CD4-positive, alpha-beta T cell treated with Interleukin-6 at 100 ng/mL for 8 hours (primary cell): Measurements from ENCODE around the gene MAST4.

Experiments used
- DNase-seq: peaks from one replicate; pipeline ENCODE4 v3.0.0-alpha.2; 2020; ENCODE audit warnings: mixed read lengths, low spot score

The MAST4 gene

GRCh38 chr5:67190861-67191260 lies 594.7 kb downstream of the MAST4 start:
- no peak for DNase-seq

DNA sequence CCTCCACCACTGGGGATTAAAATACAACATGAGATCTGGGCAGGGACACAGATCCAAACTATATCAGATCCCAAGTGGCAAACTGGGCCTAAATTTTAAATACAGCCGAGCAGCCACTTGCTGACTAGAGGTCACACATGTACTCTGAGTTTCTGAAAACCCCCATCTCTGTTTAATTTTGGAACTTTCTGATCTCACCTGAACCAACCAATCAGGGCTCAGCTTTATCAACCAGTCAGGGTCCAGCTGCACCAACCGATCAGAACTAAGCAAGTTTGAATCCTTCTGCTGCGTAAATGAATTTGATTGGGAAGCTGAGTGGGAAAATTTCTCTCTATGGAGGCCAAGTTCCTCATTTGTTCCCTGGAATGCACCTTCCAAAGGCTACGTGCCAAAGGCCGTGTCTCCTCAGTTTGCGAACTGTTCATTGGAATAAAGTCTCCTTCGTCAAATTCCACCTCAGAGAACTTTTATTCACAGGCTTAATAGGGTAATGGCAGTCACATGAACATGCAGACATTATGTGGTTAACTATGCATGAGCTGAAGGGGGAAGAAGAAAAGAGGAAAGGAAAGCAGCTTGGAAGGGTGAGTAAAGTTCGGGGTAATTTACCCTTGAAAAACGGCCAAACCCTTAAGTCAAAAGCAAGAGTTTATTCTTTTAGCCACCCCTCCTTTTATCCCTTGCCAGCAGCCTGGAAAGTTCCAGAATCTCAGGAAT lies 596.7 kb downstream of the MAST4 start:
- no peak for DNase-seq

DNA sequence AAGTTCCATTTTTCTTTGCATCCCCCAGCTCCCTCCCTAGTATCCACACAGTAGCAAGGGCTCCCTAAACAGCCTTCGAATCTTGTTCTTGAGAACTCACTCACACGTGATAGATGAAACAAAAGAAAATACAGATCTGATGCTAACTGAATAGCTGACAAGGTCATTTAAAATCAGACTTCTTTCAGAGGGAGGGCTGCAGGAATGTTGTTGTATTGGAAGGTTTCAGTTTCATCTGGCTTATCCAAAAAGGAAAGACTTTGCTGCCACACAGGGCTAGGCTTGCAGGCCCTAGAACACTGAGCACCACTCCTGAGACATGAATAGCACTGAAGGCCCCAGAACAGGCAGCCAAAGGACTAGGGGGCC lies 597.2 kb downstream of the MAST4 start:
- DNase-seq = no peak

- DNase-seq = no peak
Measured at GRCh38 chr5:67194166-67194565, 598.0 kb downstream of the MAST4 start.

DNA sequence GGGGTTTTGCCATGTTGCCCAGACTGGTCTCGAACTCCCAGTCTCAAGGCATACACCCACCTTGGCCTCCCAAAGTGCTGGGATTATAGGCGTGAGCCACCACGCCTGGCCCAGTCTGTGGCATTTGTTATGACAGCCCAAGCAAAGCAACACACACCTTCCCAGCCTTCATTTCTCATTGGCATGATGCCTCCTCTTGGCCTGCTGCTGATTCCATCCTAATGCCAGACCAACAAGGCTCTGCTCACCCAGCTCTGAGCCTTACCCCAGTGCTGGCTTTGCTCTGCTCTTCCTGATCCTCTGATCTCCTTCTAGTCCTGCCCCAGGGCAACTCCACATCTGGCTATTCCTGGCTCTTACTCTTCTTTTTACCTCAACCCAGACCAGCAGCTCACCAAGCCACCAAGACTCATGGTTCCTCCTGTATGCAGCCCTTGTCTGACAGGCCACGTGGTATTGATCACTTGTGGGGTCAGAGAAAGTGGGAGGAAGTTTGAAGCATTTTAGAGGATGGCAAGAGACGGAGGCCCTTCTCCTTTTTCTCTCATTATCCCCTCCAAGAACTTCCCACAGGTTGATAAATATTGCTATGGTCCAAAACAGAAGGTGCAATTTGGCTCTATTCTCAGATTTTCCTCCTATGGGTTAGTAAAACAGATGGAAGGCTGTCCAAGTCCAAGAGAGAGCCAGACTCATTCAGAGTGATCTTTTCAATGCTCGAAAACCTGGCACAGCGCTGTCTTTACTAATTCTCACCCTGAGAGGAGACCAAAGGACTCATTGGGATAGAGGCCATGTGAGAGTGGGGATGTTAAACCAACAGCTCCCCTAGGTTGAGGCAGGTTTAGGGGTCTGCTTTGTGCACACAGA lies 599.4 kb downstream of the MAST4 start:
- no peak for DNase-seq

DNA sequence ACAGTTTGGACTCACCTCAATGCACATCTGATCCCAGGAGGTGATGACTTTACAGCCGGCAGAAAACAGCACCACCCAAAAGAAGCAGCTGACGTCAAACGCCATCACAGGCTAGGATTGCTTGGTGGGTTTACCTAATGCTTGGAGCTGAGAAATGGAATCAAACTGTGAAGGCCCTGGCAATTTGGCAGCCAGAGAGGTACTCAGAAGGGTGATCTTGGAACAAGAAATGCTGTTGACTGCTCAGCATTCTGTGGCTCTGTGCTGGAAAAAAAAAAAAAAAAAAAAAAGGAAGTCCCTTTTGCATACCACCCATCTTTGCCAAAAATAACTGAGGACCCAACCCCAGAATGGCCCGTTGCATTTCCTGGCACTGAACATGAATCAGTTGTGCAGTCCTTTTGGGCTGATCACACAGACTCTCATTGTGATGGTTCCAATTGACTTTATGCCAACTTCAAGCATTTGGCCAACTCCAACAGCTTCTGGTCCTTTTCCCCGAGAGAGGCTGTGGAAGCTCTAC lies 600.4 kb downstream of the MAST4 start, which contains the start of gene CD180:
TSS of gene CD180 (minus strand) at position 263 of the 523 bp plus-strand sequence. CDS start at position 105, 158 bp downstream.
- no peak for DNase-seq

- DNase-seq = no peak
Measured at GRCh38 chr5:67197536-67197935, 601.3 kb downstream of the MAST4 start.

DNA sequence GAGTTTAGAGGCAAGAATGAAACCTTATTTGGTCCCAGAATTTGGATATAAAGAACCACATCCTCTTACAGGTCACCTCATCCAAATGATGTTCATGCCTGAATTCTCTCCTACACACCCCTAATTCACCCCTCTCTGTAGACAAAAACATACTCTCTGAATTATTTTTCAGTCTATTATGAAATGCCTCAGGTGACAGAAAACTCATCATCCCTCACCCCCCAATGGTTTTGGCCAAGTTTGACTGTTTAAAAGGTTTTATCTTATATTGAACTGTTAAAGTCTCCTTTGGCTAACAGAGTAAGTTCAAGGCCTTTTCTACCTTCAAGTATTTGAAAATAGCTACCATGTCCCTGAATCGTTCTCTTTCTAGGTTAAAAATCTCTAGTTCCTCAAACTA lies 602.7 kb downstream of the MAST4 start:
- no peak for DNase-seq

- DNase-seq = no peak
Measured at GRCh38 chr5:67199859-67200258, 603.7 kb downstream of the MAST4 start.

DNA sequence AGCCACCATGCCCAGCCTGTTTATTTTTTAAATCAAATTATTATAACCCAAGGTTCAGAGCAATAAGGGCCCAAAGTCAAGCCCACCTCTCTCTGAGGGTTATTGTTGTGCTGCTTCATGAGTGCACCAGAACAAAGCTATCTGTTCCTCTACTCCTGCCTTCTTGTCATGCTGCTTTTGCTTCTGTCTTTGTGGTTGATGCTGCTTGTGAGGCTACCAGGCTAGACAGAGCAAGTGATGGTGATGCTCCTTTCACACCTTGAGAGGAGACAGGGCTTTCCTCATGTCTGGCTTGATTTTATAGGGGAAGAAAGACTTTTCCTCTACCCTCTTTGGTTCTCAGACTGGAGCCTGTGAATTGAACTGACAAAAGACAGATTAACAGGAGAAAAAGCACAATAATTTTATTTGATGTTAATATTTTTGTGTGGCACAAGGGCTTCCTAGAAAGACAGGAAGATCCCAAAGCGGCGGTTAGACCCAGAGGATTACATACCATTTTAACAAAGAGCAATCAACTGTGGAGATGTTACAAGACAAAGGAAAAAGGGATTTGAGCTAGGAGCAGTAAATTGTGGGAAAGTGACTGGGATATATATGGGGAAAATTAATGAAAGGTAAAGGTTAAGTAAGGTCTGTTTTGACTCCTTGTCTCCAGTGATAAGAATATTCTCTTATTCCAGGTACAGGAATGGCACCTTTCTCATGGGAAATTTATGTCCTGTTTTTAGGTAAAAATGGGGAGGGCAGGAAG lies 604.8 kb downstream of the MAST4 start:
- DNase-seq = no peak

DNA sequence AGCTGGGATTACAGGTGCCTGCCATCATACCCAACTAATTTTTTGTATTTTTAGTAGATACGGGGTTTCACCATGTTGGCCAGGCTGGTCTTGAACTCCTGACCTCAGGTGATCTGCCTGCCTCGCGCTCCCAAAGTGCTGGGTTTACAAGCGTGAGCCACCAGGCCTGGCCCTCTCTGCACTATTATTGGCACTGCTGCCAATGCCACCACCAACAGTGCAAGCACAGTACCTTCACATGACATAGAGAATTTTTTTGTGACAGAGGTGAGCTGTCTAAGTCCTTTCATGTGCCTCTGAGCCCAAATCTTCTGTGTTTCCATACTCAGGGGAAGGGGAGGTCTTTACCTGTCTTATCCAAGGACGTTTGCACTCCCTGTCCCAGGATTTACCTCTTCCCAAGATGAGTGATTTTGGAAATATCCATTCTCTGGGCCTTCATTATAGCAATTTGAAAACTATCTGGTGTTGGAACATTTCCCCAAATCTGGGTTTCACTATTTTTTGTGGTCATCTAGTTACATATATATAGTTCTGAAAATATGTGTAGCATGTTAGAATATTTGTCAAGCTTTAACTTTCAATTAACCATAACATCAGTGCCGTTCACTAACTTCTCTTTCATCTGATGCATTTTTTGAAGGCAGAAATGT lies 605.8 kb downstream of the MAST4 start:
- DNase-seq = no peak

DNA sequence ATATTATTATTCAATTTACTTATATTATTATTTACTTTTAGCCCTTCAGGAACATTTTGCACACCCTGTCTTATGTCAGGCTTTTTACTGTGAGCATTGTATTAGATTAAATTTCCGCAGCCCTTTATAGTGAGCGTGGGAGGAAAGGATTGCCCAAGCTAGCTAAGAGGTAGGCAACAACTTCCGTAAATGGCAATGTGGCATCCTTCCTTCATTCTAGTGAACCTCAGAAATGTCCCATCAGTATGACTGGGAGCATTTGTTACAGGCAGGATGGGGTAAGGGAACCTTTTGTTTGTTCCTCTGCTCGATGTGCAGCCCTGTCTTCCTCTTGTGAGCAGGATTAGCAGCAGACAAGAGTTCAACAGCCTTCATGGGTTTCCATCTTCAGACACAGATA lies 606.6 kb downstream of the MAST4 start:
- DNase-seq = peak; percentile 12

- DNase-seq = no peak
Measured at GRCh38 chr5:67203701-67204074, 607.5 kb downstream of the MAST4 start.

DNA sequence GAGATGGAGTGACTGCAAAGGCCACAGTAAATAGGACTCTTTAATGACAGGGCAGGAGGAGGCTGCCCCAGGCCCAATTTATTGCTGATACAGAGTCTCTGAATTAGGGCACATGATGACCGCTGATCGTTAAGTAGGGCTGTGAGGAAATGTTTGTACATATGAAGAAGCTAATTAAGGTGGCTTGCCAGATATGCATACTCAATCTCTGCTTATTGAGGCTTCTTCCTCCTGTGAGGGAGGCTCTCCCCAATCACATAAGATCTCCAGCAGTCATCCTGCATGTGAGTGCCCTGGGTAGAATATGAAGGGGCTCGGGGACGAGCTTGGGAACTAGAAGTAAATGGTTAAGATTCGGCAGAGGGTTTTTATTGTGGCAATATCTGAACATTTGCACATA lies 608.6 kb downstream of the MAST4 start:
- no peak for DNase-seq

DNA sequence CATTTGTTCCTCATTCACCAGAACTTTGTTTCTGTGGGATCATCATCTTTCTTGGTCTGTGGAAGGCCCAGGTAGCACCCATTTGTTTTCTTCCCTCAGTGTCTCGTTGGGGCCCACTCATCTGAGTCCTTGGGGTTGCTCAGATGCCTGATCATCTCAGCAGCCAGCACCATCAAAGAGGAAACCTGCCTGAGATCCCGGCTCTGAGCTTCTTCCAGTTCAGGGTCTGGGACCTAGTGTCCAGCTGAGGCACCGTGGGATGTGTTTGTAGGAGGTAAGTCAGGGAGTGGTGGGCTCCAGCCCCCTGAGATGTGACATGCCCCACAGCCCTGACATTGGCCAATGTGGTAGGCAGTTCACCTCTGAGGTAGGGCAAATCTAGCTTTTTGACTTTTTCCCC lies 609.8 kb downstream of the MAST4 start:
- no peak for DNase-seq

DNA sequence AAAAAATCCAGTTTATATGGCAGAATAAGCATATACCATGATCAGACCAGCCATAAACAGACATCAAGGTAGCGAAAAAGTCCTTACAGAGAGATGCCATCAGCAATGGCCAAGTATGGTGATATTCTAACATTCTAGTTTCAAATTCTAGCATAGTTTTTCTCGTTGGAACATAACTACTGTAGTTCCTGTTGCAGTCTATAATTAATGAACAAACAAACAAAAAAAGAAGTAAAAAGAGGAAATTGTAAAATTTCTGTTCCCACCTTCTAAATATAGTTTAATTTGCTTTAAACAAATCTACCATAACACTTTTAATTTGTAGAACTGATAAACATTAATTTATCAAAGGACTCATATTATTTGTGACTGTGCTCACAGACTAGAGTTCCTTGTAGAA lies 610.3 kb downstream of the MAST4 start:
- no peak for DNase-seq

DNA sequence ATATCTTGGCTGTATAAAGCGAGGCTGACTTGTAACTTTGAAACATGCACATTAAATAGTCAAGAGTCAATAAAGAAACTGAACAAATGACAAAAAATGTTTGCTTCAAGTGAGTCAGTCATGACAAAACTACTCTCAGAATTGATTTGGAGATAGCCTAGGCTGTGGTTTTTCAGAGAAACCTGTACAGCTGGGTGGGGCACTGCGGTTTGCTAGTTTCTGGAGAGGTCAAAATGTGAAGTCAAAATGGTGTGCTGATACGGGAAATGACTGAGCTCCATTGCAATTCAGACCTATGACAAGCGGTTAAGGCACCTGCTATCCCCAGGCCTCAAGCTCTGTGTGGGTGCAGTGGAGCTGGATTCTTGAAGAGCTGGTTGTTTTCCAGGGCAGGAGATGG lies 610.7 kb downstream of the MAST4 start:
- peak; percentile 93 for DNase-seq

- no peak for DNase-seq
Measured at GRCh38 chr5:67208403-67208802, 612.2 kb downstream of the MAST4 start.

- DNase-seq = peak; percentile 77
Measured at GRCh38 chr5:67209141-67209771, 613.1 kb downstream of the MAST4 start.

DNA sequence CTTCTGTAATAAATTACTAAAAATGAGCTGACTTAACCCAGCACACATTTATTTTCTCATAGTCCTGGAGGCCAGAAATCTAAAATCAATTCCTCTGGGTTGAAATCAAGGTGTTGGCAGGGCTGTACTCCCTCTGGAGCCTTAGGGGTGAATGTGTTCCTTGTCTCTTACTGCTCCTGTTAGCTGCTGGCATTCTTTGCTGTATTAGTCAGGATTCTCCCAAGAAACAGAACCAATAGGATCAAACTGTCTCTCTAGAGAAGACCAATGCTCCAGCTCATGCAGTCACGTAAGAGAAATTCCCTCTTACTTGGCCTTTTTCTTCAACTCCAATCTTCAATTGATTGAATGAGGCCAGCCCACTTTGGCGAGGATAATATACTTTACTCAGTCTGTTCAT lies 615.7 kb downstream of the MAST4 start:
- no peak for DNase-seq

- DNase-seq = no peak
Measured at GRCh38 chr5:67214036-67214435, 617.8 kb downstream of the MAST4 start.
